Panc1 (cell line): Measurements from ENCODE around the gene CDH15. TPM values are rescaled to one million over a fixed set of nuclear protein-coding genes. Genes with fewer than 3 reads are reported as not detected.

Experiments
- ATAC-seq: fragments of 200-7000 bp; cut with Tn5 transposase; 2 replicates; pipeline ENCODE4 v1.9.1; 2020; ENCODE audit warnings: mild to moderate bottlenecking, moderate library complexity
- BruUV-seq: library from RNA; stranded (reverse); fragments of 400-500 nt; replicated peaks from 2 replicates; lab custom pipeline; 2021; lab: Mats Ljungman, UMichigan
- CTCF ChIA-PET: fragments of 300-600 bp; sonication (Branson Sonifier 250); formaldehyde crosslinking; loops from one replicate; lab custom pipeline; 2022; ENCODE audit warnings: antibody characterized with exemption; lab: Charles Lee
- POLR2A ChIA-PET: fragments of 300-600 bp; sonication (Branson Sonifier 250); formaldehyde crosslinking; loops from one replicate; lab custom pipeline; 2022; ENCODE audit warnings: antibody characterized with exemption; lab: Charles Lee
- DNase-seq: peaks from one replicate; pipeline ENCODE4 v3.0.0-alpha.2; 2010; ENCODE audit warnings: low read depth, low spot score
- H3K27ac ChIP-seq: 2 replicates; pipeline ENCODE4 v1.5.1; 2011; ENCODE audit warnings: mild to moderate bottlenecking, low read length, inconsistent platforms
- H3K27me3 ChIP-seq: fragments of 200-500 bp; sonication (Bioruptor generic); 2 replicates; pipeline ENCODE4 v1.6.0; 2014; ENCODE audit warnings: low read length, inconsistent platforms; ENCODE audit not compliant: control insufficient read depth, insufficient read depth
- H3K36me3 ChIP-seq: fragments of 200-500 bp; sonication (Bioruptor generic); 2 replicates; pipeline ENCODE4 v1.5.1; 2014; ENCODE audit warnings: inconsistent platforms, mild to moderate bottlenecking, low read length, moderate library complexity; ENCODE audit not compliant: control insufficient read depth, insufficient read depth
- H3K4me1 ChIP-seq: 2 replicates; pipeline ENCODE4 v1.5.1; 2011; ENCODE audit warnings: inconsistent platforms, mild to moderate bottlenecking, low read length, moderate library complexity; ENCODE audit not compliant: control insufficient read depth, insufficient read depth
- H3K4me3 ChIP-seq, 2 experiments: 2 replicates each; pipeline ENCODE4 v1.5.1; 2011 to 2012; ENCODE audit warnings: low read depth in 2 of 2, low read length in 2 of 2, mild to moderate bottlenecking in 2 of 2, inconsistent platforms in 1 of 2, moderate library complexity in 1 of 2
- H3K9me3 ChIP-seq: fragments of 200-500 bp; sonication (Bioruptor generic); 2 replicates; pipeline ENCODE4 v1.5.1; 2014; ENCODE audit warnings: low read depth, mild to moderate bottlenecking, inconsistent platforms, low read length, moderate library complexity; ENCODE audit not compliant: control insufficient read depth, insufficient read depth
- CTCF ChIP-seq: fragments of 450-650 bp; IDR thresholded peaks from 2 replicates; pipeline ENCODE4 v1.5.1; 2017; ENCODE audit warnings: mild to moderate bottlenecking
- POLR2AphosphoS5 ChIP-seq: IDR thresholded peaks from 2 replicates; pipeline ENCODE4 v1.6.1; 2012; ENCODE audit warnings: mild to moderate bottlenecking, low read depth, low read length, moderate library complexity
- REST ChIP-seq, 2 experiments: IDR thresholded peaks; 2 replicates each; pipeline ENCODE4 v1.6.1; 2011 to 2012; ENCODE audit warnings: low read depth in 2 of 2, control low read depth in 1 of 2, low read length in 1 of 2, mild to moderate bottlenecking in 1 of 2, moderate library complexity in 1 of 2; ENCODE audit not compliant: insufficient read depth in 1 of 2
- SIN3A ChIP-seq: IDR thresholded peaks from 2 replicates; pipeline ENCODE4 v1.6.1; 2012; ENCODE audit warnings: low read depth, mild to moderate bottlenecking, low read length, moderate library complexity, borderline replicate concordance; ENCODE audit not compliant: insufficient read depth
- TCF7L2 ChIP-seq: IDR thresholded peaks from 2 replicates; pipeline ENCODE4 v1.6.1; 2011; ENCODE audit warnings: mild to moderate bottlenecking, low read depth, low read length, inconsistent platforms
- in situ Hi-C: cut with HindIII; loops from 2 replicates; pipeline ENCODE4 v1.10.0; 2016; ENCODE audit warnings: low sequenced_read_pairs, low pct_unique_long_range_greater_than_20kb
- intact Hi-C: fragments of 100-400 bp; cut with micrococcal nuclease; formaldehyde crosslinking; loops from one replicate; pipeline ENCODE4 v1.10.0; 2022; ENCODE audit not compliant: unreplicated experiment
- total RNA-seq: library from RNA; stranded (reverse); gene quantifications from one replicate; pipeline ENCODE4 v1.2.1, GENCODE V29; 2021; ENCODE audit not compliant: unreplicated experiment

Gene CDH15
- total RNA-seq, 1 experiment from 2014 or later: 0.51 TPM

- ATAC-seq (no peak), DNase-seq (no peak)
- Histone ChIP-seq H3K4me1 (no peaks in the 10 kb centered on the region), H3K27ac (no peak overlapping the region), H3K27me3 (peaks cover 3% of the 10 kb centered on the region; the same call in 1 of the 2 replicates), H3K9me3 (no peaks in the 10 kb centered on the region), H3K36me3 (no peaks in the 10 kb centered on the region; the same call in 1 of the 2 replicates), H3K4me3 (no peak overlapping the region)
- CTCF ChIA-PET: interaction anchor here (0.6 kb wide), 1 partner anchor 291 kb away, joined by 6 read pairs; no protein-coding TSS in a partner anchor
- no TSS peak for BruUV-seq
- in situ Hi-C loops: no loop called here
- POLR2A ChIA-PET: no interaction called here
- TF ChIP-seq REST (IDR thresholded peaks at IDR 0.05; ENCODE audit: insufficient read depth in 1 of 2, low read depth in 2 of 2, low read length in 1 of 2): no peak
- no peak for TF ChIP-seq SIN3A
- no peak for TF ChIP-seq POLR2AphosphoS5
- no peak for TF ChIP-seq CTCF
- TF ChIP-seq TCF7L2: no peak
- intact Hi-C loops: no loop called here
Measured at GRCh38 chr16:89198417-89199240, 27.1 kb downstream of the CDH15 start.

GRCh38 chr16:89199241-89200123 is 27.9 kb downstream of the CDH15 start:
- no peaks in the 10 kb centered on the region for H3K4me1 ChIP-seq
- no peaks in the 10 kb centered on the region; the same call in 1 of the 2 replicates for H3K36me3 ChIP-seq
- ChIA-PET CTCF (interaction anchor here (0.6 kb wide), 1 partner anchor 290 kb away, joined by 6 read pairs; no protein-coding TSS in a partner anchor), POLR2A (no interaction called here)
- ATAC-seq (no peak), DNase-seq (no peak)
- no peaks in the 10 kb centered on the region for H3K9me3 ChIP-seq
- H3K27me3 ChIP-seq: peaks cover 3% of the 10 kb centered on the region; the same call in 1 of the 2 replicates
- H3K4me3 ChIP-seq: no peak overlapping the region
- no peak overlapping the region for H3K27ac ChIP-seq
- BruUV-seq: no TSS peak
- TF ChIP-seq TCF7L2: no peak
- no peak for TF ChIP-seq POLR2AphosphoS5
- TF ChIP-seq CTCF: no peak
- no peak for TF ChIP-seq REST (IDR thresholded peaks at IDR 0.05; ENCODE audit: insufficient read depth in 1 of 2, low read depth in 2 of 2, low read length in 1 of 2)
- no peak for TF ChIP-seq SIN3A
- intact Hi-C loops: no loop called here
- in situ Hi-C loops: no loop called here
